Right lobe of liver (tissue), 4 donors: Measurements from ENCODE around the gene KIF3B.

ENCODE experiments used
- CTCF ChIP-seq, 4 donors: fragments of 200-600 bp in 3 of 4; fragments of 450-650 bp in 1 of 4; IDR thresholded peaks; one replicate each; pipeline versions ENCODE4 v1.5.1 to v1.8.0; 2016 to 2022; ENCODE audit warnings: antibody characterized with exemption in 4 of 4, mild to moderate bottlenecking in 2 of 4
- POLR2A ChIP-seq: fragments of 450-650 bp; IDR thresholded peaks from one replicate; pipeline ENCODE4 v1.6.1; 2017; ENCODE audit warnings: antibody characterized with exemption, mild to moderate bottlenecking
- donor health status: DM: no; HTN: no; CAD: no.
- donor health status: DM: no; HTN: no; CAD: no.
- donor health status: DM: no; HTN: yes; CAD: no.

DNA sequence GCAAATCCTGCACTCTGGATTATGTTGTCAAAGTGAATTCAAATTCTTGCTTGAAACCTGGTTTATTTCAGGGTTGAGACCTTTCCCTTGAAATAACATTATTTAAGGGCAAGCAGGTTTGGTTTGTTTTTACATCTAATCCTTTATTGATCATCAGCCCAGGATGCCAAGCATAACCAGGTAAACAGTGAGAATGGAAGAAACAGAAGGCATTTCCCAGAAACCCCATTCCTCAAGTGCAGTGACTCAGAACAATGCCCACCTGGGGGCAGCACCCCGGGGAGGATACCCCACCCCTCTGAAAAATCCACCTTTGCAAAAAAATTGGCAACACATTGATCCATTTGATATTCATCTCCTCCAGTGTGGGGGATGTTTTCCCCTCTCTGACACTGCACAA, 37.2 kb upstream of the KIF3B start:
- no peak for TF ChIP-seq CTCF (IDR thresholded peaks at IDR 0.05)
- no peak for TF ChIP-seq POLR2A
